ENCODE results near the gene PANK4. TPM values are rescaled to one million over a fixed set of nuclear protein-coding genes. Genes with fewer than 3 reads are reported as not detected.
"Not testable (repeated sequence)": the region's sequence is repeated elsewhere in the genome, so short reads cannot be mapped to it uniquely, and the experiment has no call there.

PANK4 gene
- total and polyA plus RNA-seq, 2 donors: 21.6 to 27.1 TPM

GRCh38 chr1:2555634-2556276 is 29.4 kb upstream of the PANK4 start:
- H3K4me3 ChIP-seq (ENCODE audit: low read length in 2 of 2): peak overlapping the region; percentile 71 to 86
- peak overlapping the region; percentile 93 to 97 for H3K27ac ChIP-seq (ENCODE audit: low read depth in 1 of 2, low read length in 1 of 2)
- H3K4me1 ChIP-seq (ENCODE audit: control insufficient read depth in 2 of 2, insufficient read depth in 2 of 2, low read length in 2 of 2): peaks cover 12 to 34% of the 10 kb centered on the region in 2 donors
- H3K9me3 ChIP-seq (ENCODE audit: control insufficient read depth in 2 of 2, insufficient read depth in 1 of 2, low read length in 1 of 2): no peaks in the 10 kb centered on the region
- under 1% methylated on average over 26 of the region's 26 CpGs for WGBS
- peak in 5 of 9 donors; percentile 54 to 78 (median 63) for DNase-seq (ENCODE audit: low read depth in 6 of 9, low spot score in 9 of 9)
- peaks cover 0 to 30% of the 10 kb centered on the region in 2 donors for H3K36me3 ChIP-seq (ENCODE audit: control insufficient read depth in 2 of 2, insufficient read depth in 2 of 2, low read length in 1 of 2)
- no peaks in the 10 kb centered on the region for H3K27me3 ChIP-seq (ENCODE audit: control insufficient read depth in 2 of 2, insufficient read depth in 1 of 2, low read length in 1 of 2)

GRCh38 chr1:2554621-2555387 is 28.4 kb upstream of the PANK4 start:
- H3K4me1 ChIP-seq (ENCODE audit: control insufficient read depth in 2 of 2, insufficient read depth in 2 of 2, low read length in 2 of 2): peaks cover 12 to 34% of the 10 kb centered on the region in 2 donors
- peak overlapping the region; percentile 71 to 86 for H3K4me3 ChIP-seq (ENCODE audit: low read length in 2 of 2)
- 31% methylated on average over 19 of the region's 19 CpGs for WGBS
- peak in 6 of 9 donors; percentile 64 to 90 (median 76) for DNase-seq (ENCODE audit: low read depth in 6 of 9, low spot score in 9 of 9)
- no peaks in the 10 kb centered on the region for H3K9me3 ChIP-seq (ENCODE audit: control insufficient read depth in 2 of 2, insufficient read depth in 1 of 2, low read length in 1 of 2)
- peak overlapping the region; percentile 93 to 97 for H3K27ac ChIP-seq (ENCODE audit: low read depth in 1 of 2, low read length in 1 of 2)
- H3K27me3 ChIP-seq (ENCODE audit: control insufficient read depth in 2 of 2, insufficient read depth in 1 of 2, low read length in 1 of 2): no peaks in the 10 kb centered on the region
- H3K36me3 ChIP-seq (ENCODE audit: control insufficient read depth in 2 of 2, insufficient read depth in 2 of 2, low read length in 1 of 2): peaks cover 0 to 22% of the 10 kb centered on the region in 2 donors

DNA sequence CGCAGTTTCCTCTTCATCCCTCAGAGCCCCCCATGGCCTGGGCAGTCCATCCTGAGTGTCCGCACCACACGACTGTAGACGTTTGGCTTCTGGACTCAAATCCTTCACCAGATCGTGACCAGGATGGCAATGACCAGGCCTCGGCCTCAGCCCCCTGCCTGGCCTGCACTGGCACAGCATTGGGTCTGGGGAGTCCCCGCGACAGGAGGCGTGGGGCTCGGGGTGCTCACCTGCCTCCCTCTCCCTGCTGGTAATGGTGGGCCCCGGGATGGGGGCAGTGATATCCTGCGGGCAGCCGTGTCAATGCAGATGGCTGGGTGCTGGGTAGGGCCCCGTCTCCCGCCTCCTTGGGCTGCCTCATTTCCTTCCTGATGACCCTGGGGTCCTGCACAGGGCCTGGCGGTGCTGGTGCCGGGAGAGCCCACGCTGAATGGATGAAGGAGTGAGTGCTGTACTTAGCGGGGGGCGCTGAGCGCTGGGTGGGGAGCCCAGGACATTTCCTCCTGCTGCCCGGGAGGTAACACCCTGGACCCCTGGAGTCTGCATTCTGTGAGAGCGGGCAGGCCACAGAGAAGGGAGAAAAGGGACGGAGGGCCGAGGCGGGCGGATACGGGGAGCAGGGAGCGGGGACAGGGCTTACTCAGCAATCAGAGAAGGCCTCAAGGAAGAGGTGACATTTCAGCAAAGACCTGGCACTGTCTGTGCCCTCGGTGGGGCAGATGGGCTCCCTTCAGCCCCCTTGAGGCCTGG is 27.6 kb upstream of the PANK4 start:
- DNase-seq (ENCODE audit: low read depth in 6 of 9, low spot score in 9 of 9): no peak
- WGBS: 91% methylated on average over 30 of the region's 30 CpGs
- Histone ChIP-seq H3K4me1 (ENCODE audit: control insufficient read depth in 2 of 2, insufficient read depth in 2 of 2, low read length in 2 of 2) (peaks cover 12 to 39% of the 10 kb centered on the region in 2 donors), H3K27ac (ENCODE audit: low read depth in 1 of 2, low read length in 1 of 2) (no peak overlapping the region), H3K36me3 (ENCODE audit: control insufficient read depth in 2 of 2, insufficient read depth in 2 of 2, low read length in 1 of 2) (peaks cover 0 to 15% of the 10 kb centered on the region in 2 donors), H3K9me3 (ENCODE audit: control insufficient read depth in 2 of 2, insufficient read depth in 1 of 2, low read length in 1 of 2) (no peaks in the 10 kb centered on the region), H3K4me3 (ENCODE audit: low read length in 2 of 2) (no peak overlapping the region), H3K27me3 (ENCODE audit: control insufficient read depth in 2 of 2, insufficient read depth in 1 of 2, low read length in 1 of 2) (no peaks in the 10 kb centered on the region)

DNA sequence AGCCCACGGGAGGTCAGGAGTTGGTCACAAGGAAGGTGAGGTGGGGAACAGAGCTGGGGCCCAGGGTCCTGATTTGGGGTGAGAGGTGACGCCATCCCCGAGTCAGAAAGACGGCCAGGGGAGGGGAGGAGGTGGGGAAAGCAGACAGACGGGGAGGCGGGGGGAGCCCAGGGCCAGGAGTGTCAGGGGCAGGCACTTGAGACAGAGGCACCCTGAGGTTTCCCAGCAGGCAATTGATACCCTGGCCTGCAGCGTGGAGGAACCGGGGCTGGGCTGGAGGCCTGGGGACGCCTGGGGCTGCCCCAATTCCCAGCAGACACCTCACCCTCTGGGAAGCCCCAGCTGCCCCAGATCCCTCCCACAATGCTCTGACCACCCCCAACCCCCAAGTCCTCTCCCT is 26.7 kb upstream of the PANK4 start:
- not testable (repeated sequence) for H3K27me3 ChIP-seq (ENCODE audit: control insufficient read depth in 2 of 2, insufficient read depth in 1 of 2, low read length in 1 of 2); H3K9me3 ChIP-seq (ENCODE audit: control insufficient read depth in 2 of 2, insufficient read depth in 1 of 2, low read length in 1 of 2); H3K36me3 ChIP-seq (ENCODE audit: control insufficient read depth in 2 of 2, insufficient read depth in 2 of 2, low read length in 1 of 2); H3K27ac ChIP-seq (ENCODE audit: low read depth in 1 of 2, low read length in 1 of 2); H3K4me3 ChIP-seq (ENCODE audit: low read length in 2 of 2); DNase-seq (ENCODE audit: low read depth in 6 of 9, low spot score in 9 of 9)
- 89% methylated on average over 9 of the region's 9 CpGs for WGBS
- H3K4me1 ChIP-seq (ENCODE audit: control insufficient read depth in 2 of 2, insufficient read depth in 2 of 2, low read length in 2 of 2): peaks cover 17 to 48% of the 10 kb centered on the region in 2 donors

DNA sequence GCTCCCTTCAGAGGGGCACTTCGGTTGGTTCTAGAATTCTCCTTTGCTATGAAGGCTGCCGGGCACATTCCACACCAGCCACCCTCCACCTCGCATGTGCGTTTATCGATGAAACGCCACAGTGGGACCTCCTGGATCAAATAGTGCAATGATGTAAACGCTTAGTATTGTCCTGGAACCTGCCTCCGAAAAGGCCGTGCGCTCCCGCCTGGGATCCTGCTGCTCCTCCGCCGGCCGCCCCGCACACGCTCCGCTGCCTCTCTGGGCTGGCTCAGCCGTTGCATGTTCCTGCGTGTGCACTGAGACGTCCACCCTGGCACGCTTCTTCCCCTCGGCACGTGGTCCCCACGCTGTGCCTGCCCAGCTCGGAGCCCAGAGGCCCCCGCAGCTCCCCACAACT is 25.8 kb upstream of the PANK4 start:
- Histone ChIP-seq H3K9me3 (ENCODE audit: control insufficient read depth in 2 of 2, insufficient read depth in 1 of 2, low read length in 1 of 2) (no peaks in the 10 kb centered on the region), H3K4me1 (ENCODE audit: control insufficient read depth in 2 of 2, insufficient read depth in 2 of 2, low read length in 2 of 2) (peaks cover 17 to 56% of the 10 kb centered on the region in 2 donors), H3K4me3 (ENCODE audit: low read length in 2 of 2) (no peak overlapping the region), H3K27me3 (ENCODE audit: control insufficient read depth in 2 of 2, insufficient read depth in 1 of 2, low read length in 1 of 2) (no peaks in the 10 kb centered on the region), H3K27ac (ENCODE audit: low read depth in 1 of 2, low read length in 1 of 2) (no peak overlapping the region), H3K36me3 (ENCODE audit: control insufficient read depth in 2 of 2, insufficient read depth in 2 of 2, low read length in 1 of 2) (no peaks in the 10 kb centered on the region)
- DNase-seq (ENCODE audit: low read depth in 6 of 9, low spot score in 9 of 9): no peak
- 92% methylated on average over 25 of the region's 26 CpGs for WGBS

DNA sequence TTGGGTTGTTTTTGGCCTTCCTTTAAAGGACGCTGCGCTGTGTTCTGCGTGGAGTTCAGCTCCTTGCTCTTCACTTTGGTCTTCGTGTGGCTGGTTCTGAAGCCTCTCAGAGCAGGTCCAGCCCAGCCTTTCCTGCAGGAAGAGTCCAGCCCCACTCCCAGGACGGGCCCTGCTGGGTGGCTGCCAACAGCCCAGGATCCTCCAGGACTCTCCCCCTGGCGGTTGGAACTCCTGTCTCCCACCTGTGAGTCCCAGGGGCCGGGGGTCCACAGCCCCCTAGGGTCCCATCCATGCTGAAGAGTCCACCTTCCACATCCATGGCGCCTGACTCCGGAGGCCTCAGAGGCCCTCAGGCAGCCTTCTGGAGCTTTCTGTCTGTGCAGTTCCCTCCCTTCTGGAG is 25.1 kb upstream of the PANK4 start:
- H3K4me3 ChIP-seq (ENCODE audit: low read length in 2 of 2); H3K36me3 ChIP-seq (ENCODE audit: control insufficient read depth in 2 of 2, insufficient read depth in 2 of 2, low read length in 1 of 2); H3K27me3 ChIP-seq (ENCODE audit: control insufficient read depth in 2 of 2, insufficient read depth in 1 of 2, low read length in 1 of 2); H3K27ac ChIP-seq (ENCODE audit: low read depth in 1 of 2, low read length in 1 of 2); H3K9me3 ChIP-seq (ENCODE audit: control insufficient read depth in 2 of 2, insufficient read depth in 1 of 2, low read length in 1 of 2); DNase-seq (ENCODE audit: low read depth in 6 of 9, low spot score in 9 of 9): not testable (repeated sequence)
- WGBS: 93% methylated on average over 9 of the region's 9 CpGs
- H3K4me1 ChIP-seq (ENCODE audit: control insufficient read depth in 2 of 2, insufficient read depth in 2 of 2, low read length in 2 of 2): peaks cover 13 to 52% of the 10 kb centered on the region in 2 donors

DNA sequence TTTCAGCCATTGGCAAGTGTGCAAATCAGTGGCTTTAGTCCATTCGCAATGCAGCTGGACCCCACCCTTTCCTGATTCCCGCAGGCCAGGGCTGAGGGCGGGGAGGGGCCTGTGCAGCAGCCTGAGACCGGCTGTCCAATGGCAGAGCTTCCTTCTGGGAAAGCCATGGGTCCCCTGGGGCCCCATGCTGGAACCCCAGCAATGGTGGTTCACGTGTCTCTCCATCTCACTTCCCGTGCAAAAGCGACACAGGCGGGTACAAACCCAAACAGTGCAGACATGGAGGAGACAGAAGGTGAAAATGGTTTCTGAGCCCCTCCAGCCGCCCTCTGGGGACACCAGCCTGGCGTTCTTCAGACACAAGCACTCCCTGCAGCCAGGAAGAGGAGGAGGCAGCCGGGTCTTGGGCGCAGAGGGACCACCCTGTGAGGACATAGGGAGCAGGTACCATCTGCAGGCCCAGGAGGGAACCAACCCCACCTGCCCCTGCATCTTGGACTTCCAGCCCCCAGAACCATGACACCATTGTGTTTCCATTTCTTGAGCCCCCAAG is 24.0 kb upstream of the PANK4 start:
- DNase-seq (ENCODE audit: low read depth in 6 of 9, low spot score in 9 of 9); H3K4me3 ChIP-seq (ENCODE audit: low read length in 2 of 2); H3K27me3 ChIP-seq (ENCODE audit: control insufficient read depth in 2 of 2, insufficient read depth in 1 of 2, low read length in 1 of 2); H3K27ac ChIP-seq (ENCODE audit: low read depth in 1 of 2, low read length in 1 of 2); H3K9me3 ChIP-seq (ENCODE audit: control insufficient read depth in 2 of 2, insufficient read depth in 1 of 2, low read length in 1 of 2); H3K36me3 ChIP-seq (ENCODE audit: control insufficient read depth in 2 of 2, insufficient read depth in 2 of 2, low read length in 1 of 2): not testable (repeated sequence)
- peaks cover 18 to 46% of the 10 kb centered on the region in 2 donors for H3K4me1 ChIP-seq (ENCODE audit: control insufficient read depth in 2 of 2, insufficient read depth in 2 of 2, low read length in 2 of 2)
- 95% methylated on average over 10 of the region's 12 CpGs for WGBS

DNA sequence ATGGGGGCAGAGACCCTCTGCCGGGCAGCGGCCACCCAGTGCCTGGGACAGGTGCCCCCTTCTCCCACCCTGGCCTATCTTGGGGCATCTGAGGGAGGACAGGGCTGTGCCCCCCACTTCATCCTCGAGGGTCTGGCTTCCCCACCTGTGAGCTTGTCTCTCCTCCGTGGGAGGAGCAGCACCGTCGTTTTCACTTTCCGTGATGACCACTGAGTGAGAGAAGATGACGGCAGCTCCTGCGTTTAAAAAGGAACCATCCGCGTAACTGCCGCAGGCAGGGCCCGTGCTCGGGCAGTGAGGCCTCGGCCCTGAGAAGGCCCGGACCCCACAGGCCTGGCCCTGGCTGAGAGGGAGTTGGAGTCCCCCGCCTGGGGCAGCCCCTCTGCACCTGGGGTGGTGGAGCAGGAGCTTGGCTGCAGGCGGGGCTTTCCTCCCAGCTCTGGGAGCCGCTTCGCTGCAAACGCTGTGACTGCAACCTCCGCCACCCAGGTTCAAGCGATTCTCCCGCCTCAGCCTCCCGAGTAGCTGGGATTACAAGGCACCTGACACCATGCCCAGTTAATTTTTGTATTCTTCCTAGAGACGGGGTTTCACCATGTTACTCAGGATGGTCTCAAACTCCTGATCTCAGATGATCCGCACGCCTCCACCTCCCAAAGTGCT is 23.1 kb upstream of the PANK4 start:
- H3K9me3 ChIP-seq (ENCODE audit: control insufficient read depth in 2 of 2, insufficient read depth in 1 of 2, low read length in 1 of 2); H3K36me3 ChIP-seq (ENCODE audit: control insufficient read depth in 2 of 2, insufficient read depth in 2 of 2, low read length in 1 of 2); H3K27me3 ChIP-seq (ENCODE audit: control insufficient read depth in 2 of 2, insufficient read depth in 1 of 2, low read length in 1 of 2): not testable (repeated sequence)
- peak in 1 of 9 donors; percentile 33 for DNase-seq (ENCODE audit: low read depth in 6 of 9, low spot score in 9 of 9)
- Histone ChIP-seq H3K4me3 (ENCODE audit: low read length in 2 of 2) (peak overlapping the region in 1 of 2 donors; percentile 16), H3K4me1 (ENCODE audit: control insufficient read depth in 2 of 2, insufficient read depth in 2 of 2, low read length in 2 of 2) (peaks cover 15 to 46% of the 10 kb centered on the region in 2 donors), H3K27ac (ENCODE audit: low read depth in 1 of 2, low read length in 1 of 2) (peak overlapping the region; percentile 93 to 99)
- 78% methylated on average over 25 of the region's 28 CpGs for WGBS

All from thymus (tissue), 11 donors.